Fibroblast of skin of scalp (primary cell): Measurements from ENCODE around the gene TADA2A. TPM values are rescaled to one million over a fixed set of nuclear protein-coding genes. Genes with fewer than 3 reads are reported as not detected.
A peak's percentile ranks its signal among the peaks of the same experiment; 100 is the strongest.

Experiments
- DNase-seq: peaks from one replicate; pipeline ENCODE4 v3.0.0-alpha.2; 2013
- polyA plus RNA-seq, 2 experiments: library from polyadenylated mRNA; unstranded; fragments of 120-200 nt; gene quantifications; one replicate each; pipeline ENCODE4 v1.2.1, GENCODE V29; 2013; ENCODE audit not compliant: insufficient read length in 2 of 2

The TADA2A gene
- 17.2 TPM for polyA plus RNA-seq (2013, experiment 1 of 2; ENCODE audit: insufficient read length)
- 17.2 TPM for polyA plus RNA-seq (2013, experiment 2 of 2; ENCODE audit: insufficient read length)

- peak; percentile 84 for DNase-seq
Measured at GRCh38 chr17:37406635-37407461, at the start of gene TADA2A, which contains the start of gene ACACA. TADA2A (plus strand) TSS chr17:37406886; CDS start chr17:37411366, 4,480 bp downstream. ACACA (minus strand) TSS chr17:37406836; CDS start chr17:37406299, 537 bp downstream.

DNA sequence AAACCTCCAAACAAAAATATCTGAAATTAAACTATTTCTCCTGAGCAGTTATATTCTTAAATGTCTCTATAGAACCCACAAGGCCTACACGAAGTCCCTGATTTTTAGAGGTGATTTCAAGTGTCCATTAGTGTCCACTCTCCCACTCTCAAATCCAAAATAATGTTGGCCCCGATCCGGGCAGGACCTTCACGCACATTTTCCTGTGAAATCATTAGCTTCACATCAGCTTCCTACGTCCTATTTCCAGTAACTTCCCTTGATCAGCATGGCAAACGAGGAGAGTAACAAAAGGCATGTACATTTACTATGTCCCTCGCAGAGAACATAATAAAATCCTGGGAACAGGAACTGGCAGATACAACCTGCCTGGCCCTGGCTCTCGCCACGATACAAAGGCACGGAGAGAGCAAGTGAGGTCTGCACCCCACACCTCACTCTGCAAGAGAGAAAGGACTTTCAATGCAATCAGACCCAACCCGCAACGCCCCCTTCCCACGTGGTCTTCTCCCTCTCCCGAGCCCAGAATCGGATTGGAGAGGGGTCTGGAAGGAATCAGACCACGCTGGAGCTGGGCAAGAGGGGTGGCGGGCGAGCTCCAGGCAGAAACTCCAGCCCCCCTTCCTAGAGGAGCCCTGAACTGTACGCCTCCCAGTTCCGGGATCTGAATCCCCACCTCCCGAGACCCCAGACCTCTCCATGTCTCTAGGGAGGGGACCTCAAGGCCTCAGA is 48.4 kb upstream of the TADA2A start:
- DNase-seq = peak; percentile 46

GRCh38 chr17:37358830-37359681 is 47.6 kb upstream of the TADA2A start:
- peak; percentile 91 for DNase-seq

DNA sequence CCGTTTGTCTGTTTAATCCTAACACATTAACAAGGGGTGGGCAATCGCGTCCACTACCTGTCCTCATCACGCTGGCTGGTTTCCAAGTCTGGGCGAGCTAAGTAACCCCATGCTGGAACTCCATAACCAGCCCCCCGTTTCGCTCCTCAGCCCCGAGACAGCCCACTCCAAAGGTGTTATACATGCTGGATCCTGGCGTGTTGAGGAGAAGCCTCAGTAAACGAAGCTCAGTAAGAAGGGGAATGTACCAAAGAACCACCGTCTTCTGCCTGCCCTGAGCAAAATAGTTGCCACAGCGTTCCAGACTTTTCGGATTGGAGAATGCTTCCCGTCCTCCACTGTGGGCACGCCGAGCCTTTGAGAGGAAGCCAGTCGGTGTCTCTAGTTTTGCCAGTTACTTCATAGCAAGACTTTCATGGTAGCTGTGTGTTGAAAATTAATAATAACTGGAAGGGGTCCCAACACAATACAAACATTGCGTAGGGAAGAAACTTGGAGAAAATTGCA is 47.0 kb upstream of the TADA2A start:
- no peak for DNase-seq

GRCh38 chr17:37360632-37361031 is 46.1 kb upstream of the TADA2A start:
- DNase-seq = no peak

DNA sequence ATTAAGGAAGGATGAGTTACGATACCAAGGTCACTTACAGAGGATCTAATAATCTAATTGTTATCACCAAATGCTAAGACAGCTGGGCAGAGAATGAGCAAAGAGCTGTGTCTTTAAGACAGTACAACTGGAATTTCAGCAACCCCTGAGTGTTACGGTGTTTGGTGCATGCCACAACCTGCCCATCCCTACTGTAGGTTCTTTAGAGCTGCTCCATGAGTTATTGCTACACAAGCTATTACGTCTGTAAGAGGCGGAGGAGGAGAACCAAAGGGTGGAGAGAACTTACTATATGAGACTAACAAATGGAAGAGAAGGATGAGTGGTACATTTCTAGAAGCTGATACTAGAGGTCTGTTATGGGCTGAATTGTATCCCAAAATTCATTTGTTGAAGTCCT is 45.1 kb upstream of the TADA2A start:
- no peak for DNase-seq

DNA sequence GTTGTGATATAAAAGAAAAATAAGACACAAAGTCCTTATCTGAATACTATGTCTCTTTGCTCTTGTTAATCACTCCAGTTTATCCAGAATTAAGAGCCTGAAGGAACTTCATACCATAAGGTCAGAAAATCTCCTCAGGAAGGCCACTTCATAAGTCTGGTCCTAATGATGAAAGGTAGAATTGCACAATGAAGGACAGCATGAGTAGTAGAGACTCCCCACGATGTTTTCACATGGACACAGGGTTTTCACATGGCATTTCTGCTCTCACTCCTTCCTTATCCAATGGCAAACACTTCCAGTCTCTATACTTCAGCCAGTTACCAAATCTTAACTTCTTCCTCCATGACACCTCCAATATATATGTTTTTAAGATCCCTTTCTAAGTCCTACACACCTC is 41.1 kb upstream of the TADA2A start:
- no peak for DNase-seq

DNA sequence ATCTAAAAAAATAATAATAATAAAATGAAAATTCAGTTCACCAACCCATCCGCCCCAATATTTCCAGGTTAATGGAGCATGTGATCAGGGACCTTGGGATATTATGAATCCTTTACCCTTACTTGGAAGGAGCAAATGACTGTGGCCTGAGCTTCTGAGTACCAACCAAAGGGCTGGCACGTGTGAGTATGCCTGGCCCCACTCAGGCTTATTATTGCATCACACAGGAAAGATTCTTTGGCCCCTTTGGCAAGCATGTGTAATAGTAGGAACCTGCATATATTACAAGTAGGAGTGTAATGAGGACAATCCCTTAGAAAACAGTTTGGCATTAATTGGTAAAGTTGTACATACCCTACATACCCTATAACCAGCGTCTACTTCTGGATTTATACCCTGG is 38.1 kb upstream of the TADA2A start:
- peak; percentile 17 for DNase-seq

DNA sequence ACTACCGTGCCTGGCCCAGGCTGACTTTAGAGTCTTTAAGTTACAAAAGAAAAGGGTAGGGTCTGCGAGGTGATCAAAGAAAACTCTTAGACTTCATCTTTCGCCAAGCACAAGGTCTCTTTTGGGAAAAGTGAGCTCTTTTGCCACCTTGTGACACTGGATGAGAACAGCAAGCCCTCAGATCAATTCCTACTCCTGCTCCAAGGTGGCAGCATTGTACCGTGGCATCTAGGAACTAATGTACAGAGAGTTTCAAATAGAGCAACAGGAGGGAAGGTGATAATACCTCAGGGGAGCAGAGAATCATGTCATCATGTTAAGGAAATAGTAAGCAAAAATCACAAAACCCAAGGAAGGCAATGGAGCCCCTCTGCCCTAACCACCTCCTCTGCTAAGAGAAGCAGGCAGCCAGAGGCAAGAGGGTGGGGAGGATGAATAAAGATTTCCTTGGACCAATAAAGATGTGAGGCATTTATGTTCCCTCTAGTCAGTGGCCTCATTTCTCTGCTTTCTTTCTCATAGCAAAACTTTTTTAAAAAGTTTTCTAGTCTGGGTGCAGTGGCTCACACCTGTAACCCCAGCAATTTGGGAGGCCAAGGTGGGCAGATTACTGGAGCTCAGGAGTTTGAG is 33.0 kb upstream of the TADA2A start:
- DNase-seq = peak; percentile 78

DNA sequence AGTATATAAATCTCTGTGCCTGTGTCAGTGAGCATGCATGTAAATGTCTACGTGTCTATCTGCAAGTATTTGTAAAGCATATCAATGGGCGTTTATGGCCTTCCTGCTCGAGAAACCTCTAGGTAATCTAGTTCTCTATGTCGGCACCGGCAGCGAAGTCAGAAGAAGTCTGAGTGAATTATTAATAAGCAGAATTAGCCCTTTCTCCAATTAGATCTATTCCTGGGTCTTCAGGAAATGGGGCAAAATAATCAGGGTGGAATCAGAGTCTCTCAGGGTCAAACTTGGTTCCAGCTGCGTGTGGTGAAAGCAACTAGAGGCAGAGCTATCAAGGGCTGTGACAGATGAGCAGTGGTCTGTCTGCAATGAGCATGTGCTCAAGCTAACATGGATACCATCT is 31.0 kb upstream of the TADA2A start, which contains the start of gene C17orf78:
C17orf78 (plus strand) TSS at position 280 of the 400 bp plus-strand sequence; CDS start at position 388, 108 bp downstream.
- DNase-seq = no peak

DNA sequence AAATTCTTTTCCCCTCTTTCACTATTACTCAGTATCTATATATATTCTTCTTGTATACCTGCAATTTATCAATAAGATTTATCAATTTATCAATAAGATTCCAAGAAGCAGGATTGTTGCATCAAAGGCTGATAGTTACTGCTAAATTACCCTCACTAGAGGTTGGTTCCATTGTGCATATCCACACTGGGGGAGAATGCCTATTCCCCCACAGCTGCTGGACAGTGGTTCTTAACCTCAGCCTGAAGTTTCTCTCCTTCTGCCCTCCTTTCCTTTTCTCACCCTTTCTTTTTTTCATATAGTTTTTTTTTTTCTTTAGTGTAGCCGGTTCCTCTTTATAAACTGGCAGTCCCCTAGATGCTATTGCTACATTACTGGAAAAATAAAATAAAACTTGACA is 24.6 kb upstream of the TADA2A start:
- DNase-seq = no peak

- no peak for DNase-seq
Measured at GRCh38 chr17:37384560-37385149, 22.0 kb upstream of the TADA2A start.

DNA sequence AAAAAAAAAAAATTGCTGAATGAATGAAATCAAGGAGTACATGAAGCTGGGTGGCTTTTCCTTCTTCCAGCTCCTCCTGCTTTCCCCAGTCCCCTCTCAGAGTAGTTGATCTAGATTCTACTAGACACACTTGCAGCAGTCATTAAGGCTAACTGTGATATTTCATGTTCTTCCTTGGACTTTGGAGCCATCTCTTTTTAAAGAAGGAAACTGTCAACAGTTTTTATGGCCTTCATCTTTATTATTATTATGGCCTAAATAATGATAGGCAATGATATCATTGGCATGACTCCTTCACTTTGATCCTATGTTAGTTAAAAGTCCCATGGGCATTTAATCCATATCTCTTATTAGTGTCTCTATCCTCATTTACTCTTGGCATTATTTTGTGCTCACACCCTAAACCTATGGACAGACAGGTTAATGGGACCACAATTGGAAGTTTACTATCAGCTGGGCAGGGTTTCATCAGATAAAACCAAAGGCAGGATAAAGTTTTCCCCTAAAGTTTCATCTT is 21.2 kb upstream of the TADA2A start:
- no peak for DNase-seq

DNA sequence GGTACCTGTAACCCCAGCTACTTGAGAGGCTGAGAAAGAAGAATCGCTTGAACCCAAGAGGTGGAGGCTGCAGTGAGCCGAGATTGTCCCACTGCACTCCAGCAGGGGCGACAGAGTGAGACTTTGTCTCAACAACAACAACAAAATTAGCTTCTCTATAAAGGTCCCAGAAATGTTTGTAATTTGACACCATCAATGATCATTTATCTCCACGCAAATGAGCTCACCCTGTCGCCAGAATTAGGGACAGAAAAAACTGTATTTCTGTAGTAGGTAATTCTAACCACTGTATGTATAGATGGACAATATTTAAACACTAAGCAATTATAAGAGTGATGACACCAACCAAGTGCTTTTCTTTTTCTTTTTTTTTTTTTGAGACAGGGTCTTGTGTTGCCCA is 20.2 kb upstream of the TADA2A start:
- DNase-seq = no peak

- DNase-seq = peak; percentile 38
Measured at GRCh38 chr17:37388266-37388665, 18.4 kb upstream of the TADA2A start.

DNA sequence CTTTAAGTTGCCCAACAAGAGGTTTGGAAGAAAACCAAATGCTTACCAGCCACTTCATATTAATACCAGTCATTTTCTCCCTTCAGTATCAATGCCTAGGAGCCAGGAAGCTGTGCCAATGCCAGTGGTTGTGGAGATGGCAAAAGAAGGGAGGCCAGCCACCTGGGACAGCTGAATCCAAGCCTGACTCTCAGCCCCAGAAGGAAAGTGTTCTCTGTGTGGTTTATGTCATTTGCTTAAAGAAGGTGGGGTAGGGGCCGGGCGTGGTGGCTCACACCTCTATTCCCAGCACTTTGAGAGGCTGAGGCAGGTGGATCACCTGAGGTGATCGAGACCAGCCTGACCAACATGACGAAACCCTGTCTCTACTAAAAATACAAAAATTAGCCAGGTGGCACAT is 17.5 kb upstream of the TADA2A start:
- no peak for DNase-seq

DNA sequence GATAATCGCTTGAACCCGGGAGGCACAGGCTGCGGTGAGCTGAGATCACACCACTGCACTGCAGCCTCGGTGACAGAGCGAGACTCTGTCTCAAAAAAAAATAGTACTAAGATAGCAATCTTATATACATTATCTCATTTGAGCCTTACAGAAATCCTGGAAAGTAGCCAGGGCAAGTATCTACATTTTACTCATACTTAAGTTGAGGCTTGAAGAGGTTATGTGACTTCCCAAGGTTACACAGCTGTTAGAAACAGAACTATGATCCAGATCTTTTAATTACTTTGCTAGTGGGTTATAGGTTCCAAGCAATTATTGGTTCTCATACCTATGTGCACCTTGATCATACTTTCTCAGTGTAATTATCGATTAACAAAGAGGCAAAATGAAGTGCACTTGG is 15.5 kb upstream of the TADA2A start:
- peak; percentile 44 for DNase-seq

GRCh38 chr17:37392024-37392590 is 14.6 kb upstream of the TADA2A start:
- DNase-seq = peak; percentile 80

DNA sequence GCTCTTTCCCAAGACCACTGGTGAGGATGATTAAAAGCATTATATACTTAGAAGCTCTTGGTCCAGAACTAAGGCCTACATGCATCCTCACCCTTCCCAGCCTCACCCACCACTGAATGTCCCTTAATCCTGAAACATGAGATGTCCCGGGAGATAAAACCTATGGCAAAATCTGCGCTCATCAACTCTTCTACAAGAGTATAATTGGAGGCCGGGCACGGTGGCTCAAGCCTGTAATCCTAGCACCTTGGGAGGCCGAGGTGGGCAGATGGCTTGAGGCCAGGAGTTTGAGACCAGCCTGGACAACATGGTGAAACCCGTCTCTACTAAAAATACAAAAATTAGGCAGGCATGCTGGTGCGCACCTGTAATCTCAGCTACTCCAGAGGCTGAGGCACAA is 13.3 kb upstream of the TADA2A start:
- no peak for DNase-seq

GRCh38 chr17:37399265-37399803 is 7.4 kb upstream of the TADA2A start:
- no peak for DNase-seq
